Esophagus muscularis mucosa (tissue), 3 donors: ENCODE results near the gene VWDE.

Experiments used
- EP300 ChIP-seq: sonication (generic); formaldehyde crosslinking; IDR thresholded peaks from one replicate; pipeline ENCODE4 v1.6.1; 2017; ENCODE audit warnings: antibody characterized with exemption
- TF ChIP-seq, protein P1 (sequence below), 3 experiments: fragments of 200-600 bp in 2 of 3; fragments of 450-650 bp in 1 of 3; sonication (generic) in 2 of 3; IDR thresholded peaks; one replicate each; pipeline ENCODE4 v1.5.1; 2017 to 2019; ENCODE audit warnings: antibody characterized with exemption in 3 of 3, mild to moderate bottlenecking in 2 of 3, moderate library complexity in 1 of 3

DNA sequence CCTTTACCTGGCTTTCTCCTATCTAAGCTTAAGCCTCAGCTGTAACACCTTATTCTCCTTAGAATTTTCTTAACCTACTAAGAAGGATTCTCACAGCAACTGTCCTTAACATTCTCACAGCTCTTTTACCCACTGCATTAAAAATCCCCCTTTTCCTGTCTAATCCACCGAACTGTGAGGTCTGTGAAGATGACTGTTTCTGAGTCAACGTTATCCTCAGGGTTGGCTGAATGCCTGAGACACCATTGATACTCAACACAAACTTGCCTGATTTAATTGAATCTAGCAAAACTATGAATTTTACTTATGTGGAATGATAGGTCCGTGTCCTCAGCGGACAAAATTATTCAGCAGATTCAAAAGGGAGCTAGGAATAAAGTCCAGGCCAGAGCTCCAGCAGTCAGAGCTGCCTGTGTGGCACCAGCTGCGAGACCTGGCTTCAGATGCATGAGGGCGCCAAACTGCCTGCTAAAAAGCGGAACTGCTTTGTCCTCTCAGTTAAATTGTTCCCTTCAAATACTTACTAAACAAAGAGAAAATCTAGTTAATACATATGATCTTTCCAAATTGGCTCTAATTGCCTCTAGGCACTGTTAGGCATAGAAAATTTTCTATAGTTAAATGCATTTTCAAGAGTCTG, 33.4 kb upstream of the VWDE start:
- no peak for TF ChIP-seq EP300
- TF ChIP-seq, protein P1, sequence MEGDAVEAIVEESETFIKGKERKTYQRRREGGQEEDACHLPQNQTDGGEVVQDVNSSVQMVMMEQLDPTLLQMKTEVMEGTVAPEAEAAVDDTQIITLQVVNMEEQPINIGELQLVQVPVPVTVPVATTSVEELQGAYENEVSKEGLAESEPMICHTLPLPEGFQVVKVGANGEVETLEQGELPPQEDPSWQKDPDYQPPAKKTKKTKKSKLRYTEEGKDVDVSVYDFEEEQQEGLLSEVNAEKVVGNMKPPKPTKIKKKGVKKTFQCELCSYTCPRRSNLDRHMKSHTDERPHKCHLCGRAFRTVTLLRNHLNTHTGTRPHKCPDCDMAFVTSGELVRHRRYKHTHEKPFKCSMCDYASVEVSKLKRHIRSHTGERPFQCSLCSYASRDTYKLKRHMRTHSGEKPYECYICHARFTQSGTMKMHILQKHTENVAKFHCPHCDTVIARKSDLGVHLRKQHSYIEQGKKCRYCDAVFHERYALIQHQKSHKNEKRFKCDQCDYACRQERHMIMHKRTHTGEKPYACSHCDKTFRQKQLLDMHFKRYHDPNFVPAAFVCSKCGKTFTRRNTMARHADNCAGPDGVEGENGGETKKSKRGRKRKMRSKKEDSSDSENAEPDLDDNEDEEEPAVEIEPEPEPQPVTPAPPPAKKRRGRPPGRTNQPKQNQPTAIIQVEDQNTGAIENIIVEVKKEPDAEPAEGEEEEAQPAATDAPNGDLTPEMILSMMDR (IDR thresholded peaks at IDR 0.05) = no peak
